CD4-positive, alpha-beta T cell treated with Interleukin-4 for 4 hours (primary cell): ENCODE measurements around the gene DLG1.

ENCODE experiments used
- DNase-seq: peaks from one replicate; pipeline ENCODE4 v3.0.0-alpha.2; 2020

DLG1 gene

DNA sequence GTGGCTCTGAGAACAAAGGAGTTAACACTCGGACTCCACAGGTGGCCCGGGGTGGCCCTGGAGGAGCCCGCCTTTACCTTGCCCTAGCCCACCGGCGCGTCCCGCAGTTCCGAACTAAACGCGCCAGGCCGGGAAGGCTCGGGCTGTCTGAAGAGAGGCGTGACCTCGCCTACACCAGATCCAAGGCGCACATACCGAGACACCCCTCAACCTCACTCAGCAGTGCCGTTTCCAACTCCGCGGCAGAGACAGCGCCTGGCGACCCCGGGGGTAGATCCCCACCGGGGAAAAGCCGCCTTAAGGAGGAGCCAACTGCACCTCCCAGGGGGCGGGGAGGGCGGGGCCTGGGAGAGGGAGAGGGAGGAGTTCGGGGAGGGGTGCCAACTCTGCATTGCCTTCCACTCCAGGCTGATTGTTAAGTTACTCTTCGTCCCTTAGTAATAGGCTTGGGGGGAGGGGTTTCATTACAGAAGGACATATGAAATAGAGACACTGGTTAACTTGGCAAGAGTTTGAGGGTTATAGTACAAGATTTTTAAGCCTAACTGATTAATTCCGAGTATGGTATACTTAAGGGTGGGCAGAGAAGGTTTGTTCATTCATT, at the start of gene DLG1:
TSS of gene DLG1 (minus strand) at position 272 of the 604 bp plus-strand sequence. CDS start 1,408 bp downstream, outside the sequence.
- peak; percentile 79 for DNase-seq

DNA sequence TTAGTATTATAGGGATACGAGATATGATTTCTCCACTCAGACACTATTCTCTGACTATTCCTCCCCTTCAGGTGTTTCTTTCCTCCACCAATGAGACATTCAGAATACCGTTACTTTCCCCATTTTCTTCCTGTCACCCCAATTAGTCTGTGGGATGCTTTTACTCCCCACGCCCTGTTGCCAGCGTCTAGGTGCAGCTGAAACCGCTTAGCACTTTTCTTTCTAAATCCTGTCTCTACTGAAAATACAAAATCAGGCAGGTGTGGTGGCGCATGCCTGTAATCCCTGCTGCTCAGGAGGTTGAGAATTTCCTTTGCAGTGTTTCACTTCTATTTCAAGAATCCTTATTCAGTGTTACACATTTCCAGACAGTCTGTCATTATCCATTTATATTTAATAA, 49.6 kb upstream of the DLG1 start:
- DNase-seq: no peak

DNA sequence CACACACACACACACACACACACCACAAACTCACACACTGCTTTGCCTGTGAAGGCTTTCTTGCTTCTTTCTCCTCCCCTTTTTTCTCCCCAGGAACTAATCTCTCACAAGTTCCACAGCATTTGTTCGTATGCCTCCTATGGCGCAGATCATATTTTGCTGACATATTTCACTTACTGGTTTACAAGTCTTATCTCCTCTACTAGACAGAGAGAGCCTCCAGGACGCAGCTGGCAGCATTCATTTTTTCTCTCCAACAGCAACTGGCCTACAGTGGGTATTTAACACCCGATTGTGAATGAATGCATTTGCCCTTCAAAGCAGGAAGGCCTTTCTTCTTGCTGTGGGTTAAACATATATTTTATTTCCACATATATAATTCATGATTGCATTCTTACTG, 47.0 kb upstream of the DLG1 start:
- no peak for DNase-seq

DNA sequence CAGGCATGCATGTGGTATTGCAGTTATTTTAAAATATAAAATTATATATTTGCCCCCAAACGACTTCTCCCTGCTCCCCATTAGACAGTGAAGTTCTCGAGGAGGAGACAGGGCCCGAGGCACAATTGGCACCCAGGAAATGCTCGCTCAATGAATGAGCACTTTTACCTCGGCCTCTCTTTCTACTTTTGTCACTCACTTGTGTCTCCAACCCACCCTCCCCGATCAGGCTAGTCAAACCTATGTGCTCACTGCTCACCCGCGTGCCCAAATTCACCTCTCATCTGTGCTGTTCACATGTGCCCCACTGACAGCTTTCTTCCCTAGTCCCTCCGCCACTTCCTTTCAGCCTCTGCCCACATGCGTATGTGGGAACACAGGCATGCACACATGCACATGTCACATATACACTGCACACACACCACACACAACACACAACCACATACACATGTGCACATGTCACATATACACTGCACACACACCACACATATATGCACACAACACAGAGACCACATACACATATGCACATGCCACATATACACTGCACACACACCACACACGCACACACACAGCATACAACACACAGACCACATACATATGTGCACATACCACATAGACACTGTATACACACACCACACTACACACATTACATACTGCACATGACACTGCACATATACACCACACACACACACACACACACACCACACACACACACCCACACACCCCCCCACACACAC, 46.3 kb upstream of the DLG1 start:
- DNase-seq: no peak

DNA sequence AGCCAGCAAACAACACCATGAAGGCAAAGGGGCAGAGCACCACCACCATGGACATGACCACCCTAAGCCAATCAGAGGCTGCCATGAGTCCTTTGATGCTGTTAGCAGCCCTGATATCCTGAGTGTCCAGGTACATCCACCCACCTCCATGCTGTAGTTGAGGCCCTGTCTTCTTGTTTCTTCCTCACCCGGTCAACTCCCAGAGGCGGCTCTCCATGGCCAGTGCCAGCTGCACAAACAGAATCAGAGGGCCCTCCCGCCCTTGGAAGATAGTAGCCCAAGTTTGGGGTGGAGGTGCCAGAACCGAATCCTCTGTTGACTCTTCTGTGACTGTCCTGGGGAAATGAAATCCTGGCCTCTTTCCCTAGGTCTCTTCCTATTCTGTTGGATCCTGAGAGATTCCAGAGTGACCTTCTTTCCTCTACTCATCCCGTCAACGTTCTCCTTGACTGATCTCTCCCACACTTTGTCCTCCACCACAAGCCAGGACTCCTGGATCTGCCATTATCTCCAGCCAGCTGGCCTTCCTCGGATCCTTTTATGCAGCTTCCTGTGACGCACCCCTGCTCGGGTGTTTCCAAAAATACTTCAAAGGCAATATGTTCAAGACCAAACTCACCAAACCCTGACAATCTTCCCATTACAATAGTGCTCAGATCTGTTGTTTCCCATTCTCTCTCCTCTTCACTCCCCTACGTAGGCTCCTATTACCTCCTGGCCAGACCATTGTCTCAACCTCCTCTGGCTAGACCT, 45.4 kb upstream of the DLG1 start:
- no peak for DNase-seq

DNA sequence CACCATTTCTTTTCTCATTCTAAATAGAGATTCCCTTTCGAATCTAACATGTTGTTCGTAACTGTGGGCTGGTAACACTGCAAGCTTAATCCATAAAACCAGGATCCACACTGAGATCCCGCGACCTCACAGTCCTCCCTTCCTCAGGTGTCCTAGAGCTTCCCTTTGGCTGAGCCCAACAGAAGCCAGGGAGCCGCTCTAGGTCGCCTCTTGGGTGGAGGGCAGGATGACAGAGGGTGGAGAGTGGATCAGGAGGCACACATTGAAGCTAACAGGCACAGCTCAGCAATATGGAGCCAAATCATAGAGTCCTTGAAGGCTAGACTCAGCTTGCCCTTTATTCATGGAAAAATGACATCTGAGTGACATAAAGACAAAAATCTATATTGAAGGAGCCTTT, 44.7 kb upstream of the DLG1 start:
- DNase-seq: no peak

DNA sequence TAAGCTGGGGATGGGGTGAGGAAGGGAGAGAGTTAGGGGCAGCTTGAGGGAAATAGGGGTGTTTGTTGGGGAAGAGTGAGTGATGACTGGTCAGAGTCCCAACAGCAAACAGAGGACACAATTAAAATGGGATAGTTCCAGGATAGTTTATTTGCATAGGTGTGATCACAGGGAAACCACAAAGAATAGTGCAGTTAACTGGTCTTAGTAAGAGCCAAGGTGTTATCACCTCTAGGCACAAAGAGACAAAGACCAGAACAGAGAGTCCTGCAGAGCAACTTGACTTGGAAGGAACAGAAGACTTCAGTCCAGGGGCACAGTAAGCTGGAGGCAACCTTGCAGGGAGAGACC, 42.1 kb upstream of the DLG1 start:
- DNase-seq: no peak

DNA sequence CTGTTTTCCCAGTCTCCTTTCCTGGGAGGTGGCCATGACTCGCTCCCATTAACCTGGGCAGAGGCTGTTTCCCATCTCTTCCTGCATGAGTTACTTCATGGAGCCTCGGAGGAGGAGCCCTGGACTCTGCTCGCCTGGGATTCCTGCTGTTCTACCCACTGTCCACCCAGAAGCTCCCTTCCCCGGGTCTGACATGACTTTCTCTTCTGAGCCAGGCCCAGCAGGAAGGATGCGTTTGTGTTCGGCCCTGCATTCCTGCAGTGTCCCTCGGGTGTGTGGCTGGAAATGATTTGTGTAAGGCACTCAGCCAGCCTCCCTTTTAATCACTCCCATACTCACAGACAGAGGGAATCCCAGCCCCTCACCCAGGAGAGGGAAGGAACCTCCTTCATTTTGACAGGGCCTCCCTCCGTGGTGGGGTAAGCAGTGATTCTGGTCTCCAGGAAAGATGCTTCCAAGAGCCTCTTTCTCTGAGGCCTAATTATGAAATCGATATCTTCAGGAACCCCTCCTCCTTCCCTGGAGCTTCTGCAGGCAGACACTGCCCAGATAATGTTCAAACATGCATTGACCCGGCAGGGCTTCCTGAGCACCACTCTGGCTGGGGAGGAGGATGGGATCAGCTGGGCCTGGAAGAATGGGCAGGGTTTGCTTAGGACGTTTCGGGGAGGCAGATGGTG, 41.6 kb upstream of the DLG1 start:
- DNase-seq: no peak

DNA sequence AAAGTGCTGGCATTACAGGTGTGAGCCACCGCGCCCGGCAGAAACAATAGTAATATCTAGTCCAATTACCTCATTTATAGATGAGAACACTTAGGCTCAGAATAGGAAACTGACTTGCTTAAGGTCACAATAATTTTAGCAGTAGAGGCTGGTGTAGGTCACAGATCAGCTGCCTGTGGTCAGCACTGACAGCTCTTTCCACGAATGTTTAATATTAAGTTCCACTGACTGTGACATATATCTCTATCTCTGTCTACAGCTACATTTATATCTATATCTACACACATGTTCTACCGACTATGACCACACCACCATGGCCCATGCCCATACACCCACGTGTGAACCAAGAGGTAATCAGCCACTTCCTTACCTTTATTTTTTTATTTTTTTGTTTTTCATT, 40.2 kb upstream of the DLG1 start:
- DNase-seq: no peak

DNA sequence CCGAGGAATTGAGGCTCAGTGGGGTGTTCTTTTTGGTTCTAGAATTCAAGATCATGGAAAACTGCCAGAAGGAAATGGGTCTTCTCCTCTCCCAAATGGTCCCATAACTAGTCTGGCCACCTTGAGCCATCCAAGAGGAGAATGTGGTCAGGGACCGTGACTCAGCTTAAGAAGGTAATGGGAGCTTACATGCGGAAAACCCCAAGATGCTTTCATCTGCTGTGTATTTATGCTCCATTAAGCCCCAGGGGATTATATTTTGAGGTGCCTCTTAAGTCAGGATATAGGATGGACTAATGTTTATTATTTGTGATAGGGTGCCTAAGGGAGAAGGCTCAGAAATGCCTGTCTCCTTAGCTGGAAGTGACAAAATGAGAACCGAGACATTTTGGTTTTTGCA, 39.2 kb upstream of the DLG1 start:
- DNase-seq: no peak

DNA sequence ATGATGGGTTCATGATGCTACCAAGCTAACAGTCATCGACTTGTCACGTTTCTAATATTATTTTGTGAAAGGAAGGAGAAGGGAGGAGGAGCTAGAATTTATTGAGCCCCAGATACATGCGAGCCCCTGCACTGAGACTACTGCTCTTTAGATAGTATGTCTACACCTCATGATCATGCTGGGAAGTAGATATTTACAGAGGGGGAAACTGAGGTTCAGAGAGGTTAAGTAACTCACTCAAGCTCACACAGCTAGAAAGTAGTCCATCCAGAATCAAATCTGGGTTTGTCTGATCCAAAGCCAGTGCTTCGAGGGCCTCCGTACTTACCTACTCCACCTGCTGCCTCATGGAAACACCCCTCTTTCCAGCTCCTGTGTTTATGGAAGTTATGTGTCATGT, 38.8 kb upstream of the DLG1 start:
- DNase-seq: no peak

DNA sequence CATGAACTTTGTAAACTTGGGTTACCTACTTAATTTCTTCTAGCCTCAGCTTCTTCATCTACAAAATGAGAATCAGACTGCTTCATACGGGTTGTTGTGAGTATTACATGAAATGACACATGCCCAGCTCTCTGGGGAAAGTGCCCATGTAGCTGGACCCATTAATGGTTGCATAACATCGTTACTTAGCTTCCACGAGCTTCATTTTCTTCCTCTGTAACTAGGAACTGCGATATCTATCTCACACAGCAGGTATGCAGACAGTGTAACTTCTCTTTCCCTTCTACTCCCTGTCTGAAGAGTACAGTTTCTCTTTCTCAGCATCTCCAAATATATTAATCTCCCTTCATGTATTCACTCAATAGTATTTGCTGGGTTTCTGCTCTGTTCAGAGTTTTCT, 37.9 kb upstream of the DLG1 start:
- DNase-seq: no peak

DNA sequence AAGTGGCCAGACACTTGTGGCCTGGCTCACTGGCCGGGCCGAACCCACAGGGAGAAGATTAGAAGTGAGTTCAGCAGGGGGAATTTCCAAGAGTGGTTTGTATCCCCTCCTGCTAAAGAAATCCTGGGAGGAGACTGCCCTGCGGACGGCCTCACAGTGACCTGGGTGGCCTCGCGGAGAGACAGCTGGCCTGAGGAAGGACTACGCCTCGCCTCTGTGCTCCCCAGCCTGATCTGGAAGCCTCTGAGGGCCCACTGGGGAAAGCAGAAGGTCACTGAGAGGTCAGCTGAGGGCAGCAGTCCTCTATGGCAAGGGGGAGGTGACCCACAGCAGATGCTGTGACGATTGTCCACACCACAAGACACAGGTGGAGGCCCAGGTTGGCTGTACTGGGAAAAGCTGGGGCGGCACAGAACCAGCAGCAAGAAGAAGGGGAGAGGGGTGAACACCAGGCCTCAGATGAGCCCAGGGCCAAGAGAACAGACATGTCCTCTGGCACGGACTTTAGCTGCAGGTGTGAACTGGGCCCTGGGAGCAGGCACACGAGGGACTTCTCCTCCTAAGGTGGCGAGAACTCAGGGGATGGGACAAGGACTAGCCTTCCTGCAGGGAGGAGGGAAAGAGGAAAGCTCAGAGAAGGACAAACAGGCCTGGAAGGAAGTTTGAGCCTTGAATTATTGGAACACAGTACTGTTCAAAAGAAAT, 37.2 kb upstream of the DLG1 start:
- no peak for DNase-seq

DNA sequence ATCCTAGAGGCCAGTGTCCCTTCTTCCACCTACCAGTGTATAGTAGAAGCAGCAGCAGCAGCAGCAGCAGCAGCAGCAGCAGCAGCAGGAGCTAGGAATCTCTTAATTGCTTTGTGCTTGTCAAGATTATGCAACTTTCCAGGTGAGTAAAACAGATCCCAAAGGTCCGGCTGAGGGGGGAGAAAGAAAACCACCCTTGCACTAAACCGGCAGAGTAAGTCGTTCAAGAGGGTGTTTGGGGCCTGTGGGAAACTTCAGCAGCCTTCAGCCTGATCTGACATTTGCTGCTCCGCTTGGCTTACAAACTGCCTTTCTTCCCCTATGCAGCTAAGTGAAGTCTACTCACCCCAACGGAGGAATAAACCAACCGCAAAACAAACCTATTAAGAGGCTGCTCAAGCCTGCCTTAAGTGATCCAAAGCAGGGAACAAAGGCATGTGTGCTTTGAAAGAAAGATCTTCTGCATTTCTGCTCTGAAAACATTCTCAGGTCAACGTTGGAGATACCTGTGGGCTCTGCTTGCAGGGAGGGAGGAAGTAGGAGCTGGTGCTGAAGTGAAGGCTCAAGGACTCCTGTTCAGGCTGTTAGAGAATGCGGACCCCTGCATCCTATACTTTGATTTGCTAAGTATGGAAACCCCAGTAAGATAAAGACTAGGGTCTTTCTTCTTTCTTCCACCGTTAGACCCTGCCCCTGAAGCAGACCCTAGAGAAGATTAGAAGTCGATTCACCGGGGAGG, 35.7 kb upstream of the DLG1 start:
- no peak for DNase-seq

DNA sequence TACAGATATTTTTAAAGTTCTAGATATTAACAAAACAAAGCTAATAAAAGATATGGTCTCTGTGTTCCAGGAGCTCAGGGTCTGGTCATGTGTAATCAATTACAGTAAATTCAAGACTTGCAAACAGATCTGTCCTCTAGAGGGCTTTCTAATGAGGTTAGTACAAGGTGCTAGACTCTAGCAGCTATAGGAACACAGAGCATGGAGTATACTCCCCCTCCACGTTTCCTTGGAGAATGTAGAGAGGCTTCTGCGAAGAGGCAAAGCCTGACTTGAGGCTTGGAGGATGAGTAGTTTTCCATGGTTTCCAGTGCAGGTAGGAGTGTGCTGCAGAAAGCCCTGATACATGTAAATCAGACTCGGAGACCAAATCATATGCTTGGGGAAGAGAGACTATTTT, 32.7 kb upstream of the DLG1 start:
- DNase-seq: no peak

DNA sequence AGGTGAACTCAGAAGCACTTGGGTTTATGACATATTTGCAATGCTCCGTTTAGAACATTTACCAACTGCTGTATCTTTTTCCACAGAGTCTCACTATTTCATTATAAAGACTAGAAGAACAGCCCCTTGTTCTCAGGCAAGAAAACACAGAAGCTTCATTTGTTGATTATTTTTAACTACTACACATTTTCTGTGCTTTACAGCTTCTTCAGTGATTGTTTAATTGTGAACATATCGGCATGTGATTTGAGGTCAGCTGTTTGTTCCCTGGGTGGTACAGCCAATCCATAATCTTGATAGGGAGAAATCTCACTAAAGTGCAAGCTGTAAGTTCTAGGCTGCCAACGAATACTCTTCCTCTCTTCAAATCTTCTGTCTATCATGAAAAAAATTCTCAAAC, 31.0 kb upstream of the DLG1 start:
- DNase-seq: no peak

DNA sequence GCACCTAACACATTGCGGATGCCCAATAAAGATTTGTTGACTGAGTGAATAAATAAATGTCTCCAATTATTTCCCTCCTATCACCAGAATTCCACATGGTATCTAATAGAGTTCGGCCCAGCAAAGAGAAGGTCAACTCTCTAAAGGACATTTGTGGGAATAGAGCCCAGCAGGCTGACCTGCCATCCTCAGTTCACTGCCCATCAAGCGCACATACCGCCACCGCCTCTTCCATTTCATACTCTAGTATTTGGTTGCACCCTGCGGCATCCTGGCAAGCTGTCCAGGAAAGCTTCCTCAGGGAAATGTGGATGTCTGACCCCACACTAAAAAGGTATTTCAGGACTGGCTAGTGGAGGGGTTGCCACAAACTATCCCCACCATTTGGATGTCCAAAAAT, 29.8 kb upstream of the DLG1 start:
- DNase-seq: no peak

DNA sequence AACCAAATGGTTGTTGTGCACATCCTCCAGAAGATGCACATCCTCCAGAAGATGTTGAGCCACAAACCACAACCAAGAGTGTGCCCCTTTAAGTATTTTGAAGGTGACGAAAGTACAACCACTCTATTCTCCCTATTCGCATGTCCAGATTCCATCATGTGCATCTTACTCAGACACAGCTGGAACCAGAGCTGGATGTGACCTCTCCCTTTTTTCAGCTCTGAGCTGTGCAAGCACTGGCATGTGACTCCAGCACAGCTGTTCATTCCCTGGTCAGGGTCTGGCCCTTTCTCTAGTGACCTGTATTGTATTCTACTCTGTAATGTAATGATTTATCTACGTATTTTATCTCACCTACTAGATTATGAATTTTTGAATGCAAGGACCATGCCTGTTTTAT, 29.3 kb upstream of the DLG1 start:
- no peak for DNase-seq

DNA sequence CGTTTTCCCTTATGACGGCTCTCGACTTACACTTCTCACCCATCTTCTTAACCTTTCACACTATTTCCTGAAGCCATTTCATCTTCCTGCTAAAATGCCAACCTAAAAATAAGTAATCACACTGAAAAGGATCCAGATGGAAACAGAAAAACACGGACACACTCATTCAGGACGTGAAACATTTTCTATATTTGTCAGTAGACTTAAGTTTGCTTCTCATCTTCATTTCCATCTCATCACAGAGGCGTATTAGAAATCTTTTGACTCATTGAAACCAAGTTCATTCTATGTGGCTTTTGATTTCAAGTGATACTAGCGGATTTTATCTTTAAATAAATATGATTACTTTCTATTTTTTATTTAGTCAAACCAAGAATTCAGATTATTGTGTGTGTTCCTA, 27.4 kb upstream of the DLG1 start:
- no peak for DNase-seq

DNA sequence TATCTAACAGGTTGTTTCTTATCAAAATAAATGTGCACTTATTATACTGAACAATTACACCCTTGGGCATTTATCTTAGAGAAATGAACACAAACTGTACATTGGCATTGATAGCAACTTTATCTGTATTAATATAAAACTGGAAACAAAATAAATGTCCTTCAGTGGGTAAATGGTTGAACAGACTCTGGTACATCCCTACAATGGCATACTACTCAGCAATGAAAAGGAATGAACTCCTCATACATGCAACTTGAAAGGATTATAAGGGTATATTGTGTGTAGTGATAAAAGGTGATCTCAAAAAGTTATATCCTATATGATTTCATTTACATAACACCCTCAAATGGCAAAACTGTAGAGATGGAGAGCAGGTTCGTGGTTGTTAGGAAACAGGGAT, 23.7 kb upstream of the DLG1 start:
- no peak for DNase-seq

DNA sequence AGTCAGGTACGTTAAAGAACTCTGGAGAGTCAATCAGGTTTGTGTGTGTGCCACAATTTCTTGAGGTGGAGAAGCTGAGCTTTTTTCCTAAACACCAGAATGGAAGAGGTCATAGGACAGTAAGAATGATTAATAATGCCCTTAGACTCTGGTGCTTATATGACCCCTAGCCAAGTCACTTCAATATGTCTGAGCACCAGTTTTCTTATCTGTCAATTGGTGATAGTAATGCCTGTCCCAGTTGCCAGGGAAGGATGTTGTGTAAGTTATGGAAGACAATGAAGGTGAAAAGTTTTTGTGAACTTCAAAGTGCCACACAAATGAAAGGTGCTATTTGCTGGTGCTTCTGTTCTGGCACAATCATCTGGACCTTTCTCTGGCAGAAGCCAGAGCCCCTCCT, 22.2 kb upstream of the DLG1 start:
- DNase-seq: no peak

DNA sequence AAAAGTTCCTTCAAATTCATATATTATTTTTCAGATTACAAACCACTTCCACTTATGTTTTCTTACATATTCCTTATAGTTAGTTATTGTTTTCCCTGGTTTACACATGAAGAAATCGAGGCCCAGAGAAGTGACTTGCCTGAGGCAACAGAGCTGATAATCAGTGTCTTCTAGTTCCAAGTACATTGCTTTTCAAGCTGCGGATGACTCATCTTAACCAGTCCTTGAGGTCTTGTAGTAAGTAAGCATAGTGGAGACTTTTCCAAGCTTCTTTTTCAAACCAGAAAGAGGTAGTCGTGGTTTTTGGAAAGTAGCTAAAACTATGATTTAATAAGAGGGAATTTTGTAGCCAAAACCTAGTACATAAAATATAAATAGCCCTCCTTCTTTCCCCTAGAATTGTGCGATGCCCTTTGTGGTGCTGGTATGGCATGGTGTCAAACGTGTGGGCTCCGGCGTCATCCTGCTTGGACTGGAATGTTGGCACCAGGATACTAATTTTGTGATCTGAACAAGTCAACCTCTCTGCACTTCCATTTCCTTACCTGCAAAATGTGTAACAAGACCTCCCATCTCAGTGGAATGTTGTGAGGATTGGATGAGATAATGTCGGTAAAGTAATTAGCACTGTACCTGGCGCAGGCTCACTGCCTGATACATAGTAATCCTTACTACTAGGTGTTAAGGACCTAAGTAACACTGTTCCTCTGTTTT, 19.0 kb upstream of the DLG1 start:
- no peak for DNase-seq
